SU-DHL-6 (cell line): Measurements from ENCODE around the gene NUDT7.

ENCODE experiments used
- H2AFZ ChIP-seq: fragments of 200-600 bp; sonication (generic); 2 replicates; pipeline ENCODE4 v1.6.1; 2014; ENCODE audit warnings: low read depth, mild to moderate bottlenecking, moderate library complexity, mixed read lengths, antibody characterized with exemption, low read length; ENCODE audit not compliant: severe bottlenecking
- H3F3A ChIP-seq: fragments of 200-600 bp; shearing (Covaris generic); 2 replicates; pipeline ENCODE4 v1.6.0; 2016; ENCODE audit warnings: antibody characterized with exemption, mild to moderate bottlenecking; ENCODE audit not compliant: insufficient read depth
- H3K27ac ChIP-seq: fragments of 200-600 bp; sonication (generic); 2 replicates; pipeline ENCODE4 v1.5.1; 2016; ENCODE audit warnings: low read depth, mild to moderate bottlenecking, low read length, moderate library complexity, mixed read lengths
- H3K27me3 ChIP-seq: fragments of 200-600 bp; sonication (generic), shearing (Covaris generic); 2 replicates; pipeline ENCODE4 v1.6.0; 2014; ENCODE audit warnings: mild to moderate bottlenecking, low read length
- H3K36me3 ChIP-seq: fragments of 200-600 bp; sonication (generic); 2 replicates; pipeline ENCODE4 v1.6.1; 2014; ENCODE audit warnings: mild to moderate bottlenecking, low read length, mixed read lengths
- H3K4me2 ChIP-seq: fragments of 300-600, 200-600 bp; shearing (Covaris generic), sonication (generic); 2 replicates; pipeline ENCODE4 v1.6.0; 2014; ENCODE audit warnings: low read length, low read depth, mild to moderate bottlenecking; ENCODE audit not compliant: poor library complexity, severe bottlenecking
- H3K4me3 ChIP-seq: fragments of 200-600 bp; sonication (generic); 2 replicates; pipeline ENCODE4 v1.5.1; 2014; ENCODE audit warnings: antibody characterized with exemption, low read length, mild to moderate bottlenecking, mixed read lengths; ENCODE audit not compliant: insufficient read depth, poor library complexity, severe bottlenecking
- H3K79me2 ChIP-seq: fragments of 200-600 bp; sonication (generic); 2 replicates; pipeline ENCODE4 v1.6.1; 2014; ENCODE audit warnings: mild to moderate bottlenecking, low read length, moderate library complexity; ENCODE audit not compliant: insufficient read depth
- H3K9ac ChIP-seq: fragments of 200-600 bp; sonication (generic); 2 replicates; pipeline ENCODE4 v1.7.0; 2014; ENCODE audit warnings: mild to moderate bottlenecking, low read length
- H3K9me2 ChIP-seq: fragments of 200-600 bp; sonication (generic); replicated peaks from 2 replicates; pipeline ENCODE4 v1.6.1; 2014; ENCODE audit warnings: low read length; ENCODE audit not compliant: insufficient read depth
- H3K9me3 ChIP-seq: fragments of 200-600 bp; sonication (generic); 2 replicates; pipeline ENCODE4 v1.6.1; 2014; ENCODE audit warnings: low read length, mixed read lengths; ENCODE audit not compliant: insufficient read depth
- H4K20me1 ChIP-seq: fragments of 200-600 bp; sonication (generic); 2 replicates; pipeline ENCODE4 v1.6.1; 2014; ENCODE audit warnings: low read depth, mild to moderate bottlenecking, antibody characterized with exemption, low read length, moderate library complexity, mixed read lengths
- EZH2phosphoT487 ChIP-seq: fragments of 200-600 bp; sonication (generic), shearing (Covaris generic); conservative IDR thresholded peaks from 2 replicates; pipeline ENCODE4 v1.6.1; 2018; ENCODE audit warnings: mild to moderate bottlenecking, antibody characterized with exemption, low read length, moderate library complexity, mixed read lengths
- TF ChIP-seq, protein P1 (sequence below): fragments of 200-600 bp; sonication (generic); IDR thresholded peaks from one replicate; pipeline ENCODE4 v1.5.1; 2017; ENCODE audit warnings: antibody characterized with exemption, mild to moderate bottlenecking, low read length, moderate library complexity; ENCODE audit not compliant: insufficient read depth, poor library complexity, severe bottlenecking

The NUDT7 gene

DNA sequence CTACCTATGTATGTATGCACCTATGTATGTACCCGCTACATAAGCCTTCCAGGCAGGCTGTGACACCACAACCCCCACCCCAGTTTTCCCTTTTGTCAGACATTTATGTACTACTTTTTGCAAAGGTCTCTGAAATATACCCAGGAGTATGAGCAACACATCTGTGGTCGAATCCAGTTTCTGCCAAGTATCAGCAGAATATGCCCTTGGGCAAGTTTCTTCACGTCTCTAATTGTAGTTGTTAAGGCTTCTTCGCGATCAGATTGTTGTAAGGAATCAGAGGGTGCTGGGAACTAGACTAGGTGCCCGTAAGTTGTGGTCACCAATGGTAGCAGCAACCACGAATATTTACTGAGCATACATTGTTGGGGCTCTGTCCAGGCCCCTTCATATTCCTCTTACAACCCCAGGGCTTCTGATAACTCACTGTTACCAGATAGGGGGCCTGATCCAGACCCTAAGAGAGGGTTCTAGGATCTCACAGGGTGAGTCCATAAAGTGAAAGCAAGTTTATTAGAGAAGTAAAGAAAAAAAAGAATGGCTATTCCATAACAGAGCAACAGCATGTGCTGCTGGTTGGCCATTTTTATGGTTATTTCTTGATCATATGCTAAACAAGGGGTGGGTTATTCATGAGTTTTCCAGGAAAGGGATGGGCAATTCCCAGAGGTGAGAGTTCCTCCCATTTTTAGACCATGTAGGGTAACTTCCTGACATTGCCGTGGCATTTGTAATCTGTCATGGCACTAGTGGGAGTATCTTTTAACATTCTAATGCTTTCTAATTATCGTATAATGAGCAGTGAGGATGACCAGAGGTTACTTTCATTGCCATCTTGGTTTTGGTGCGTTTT, 16.6 kb downstream of the NUDT7 start:
- Histone ChIP-seq H2AFZ (no peak overlapping the region), H4K20me1 (no peaks in the 10 kb centered on the region), H3F3A (no peaks in the 10 kb centered on the region), H3K9me3 (no peaks in the 10 kb centered on the region), H3K4me2 (no peak overlapping the region), H3K36me3 (no peaks in the 10 kb centered on the region), H3K27me3 (no peaks in the 10 kb centered on the region), H3K79me2 (no peaks in the 10 kb centered on the region), H3K9me2 (no peaks in the 10 kb centered on the region), H3K4me3 (no peak overlapping the region), H3K9ac (no peak overlapping the region), H3K27ac (no peak overlapping the region)
- TF ChIP-seq, protein P1, sequence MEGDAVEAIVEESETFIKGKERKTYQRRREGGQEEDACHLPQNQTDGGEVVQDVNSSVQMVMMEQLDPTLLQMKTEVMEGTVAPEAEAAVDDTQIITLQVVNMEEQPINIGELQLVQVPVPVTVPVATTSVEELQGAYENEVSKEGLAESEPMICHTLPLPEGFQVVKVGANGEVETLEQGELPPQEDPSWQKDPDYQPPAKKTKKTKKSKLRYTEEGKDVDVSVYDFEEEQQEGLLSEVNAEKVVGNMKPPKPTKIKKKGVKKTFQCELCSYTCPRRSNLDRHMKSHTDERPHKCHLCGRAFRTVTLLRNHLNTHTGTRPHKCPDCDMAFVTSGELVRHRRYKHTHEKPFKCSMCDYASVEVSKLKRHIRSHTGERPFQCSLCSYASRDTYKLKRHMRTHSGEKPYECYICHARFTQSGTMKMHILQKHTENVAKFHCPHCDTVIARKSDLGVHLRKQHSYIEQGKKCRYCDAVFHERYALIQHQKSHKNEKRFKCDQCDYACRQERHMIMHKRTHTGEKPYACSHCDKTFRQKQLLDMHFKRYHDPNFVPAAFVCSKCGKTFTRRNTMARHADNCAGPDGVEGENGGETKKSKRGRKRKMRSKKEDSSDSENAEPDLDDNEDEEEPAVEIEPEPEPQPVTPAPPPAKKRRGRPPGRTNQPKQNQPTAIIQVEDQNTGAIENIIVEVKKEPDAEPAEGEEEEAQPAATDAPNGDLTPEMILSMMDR = no peak
- no peak for TF ChIP-seq EZH2phosphoT487

DNA sequence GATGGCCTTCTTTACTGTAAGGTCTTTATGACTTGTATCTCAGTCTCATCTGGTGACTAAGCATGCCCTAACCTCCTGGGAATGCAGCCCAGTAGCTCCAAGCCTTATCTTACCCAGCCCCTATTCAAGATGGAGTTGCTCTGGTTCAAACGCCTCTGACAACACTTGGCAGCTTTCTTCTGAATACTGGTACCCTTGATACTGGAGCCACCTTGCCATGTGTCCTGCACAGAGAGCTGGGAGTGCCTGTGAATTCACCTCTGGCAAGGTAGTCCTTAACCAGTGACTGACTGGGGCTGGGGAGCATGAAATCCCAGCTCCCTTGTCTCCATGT, 17.2 kb downstream of the NUDT7 start:
- no peaks in the 10 kb centered on the region for H3F3A ChIP-seq
- H3K36me3 ChIP-seq = no peaks in the 10 kb centered on the region
- no peaks in the 10 kb centered on the region for H3K79me2 ChIP-seq
- no peak overlapping the region for H3K4me3 ChIP-seq
- H3K9ac ChIP-seq = no peak overlapping the region
- H2AFZ ChIP-seq = no peak overlapping the region
- H3K4me2 ChIP-seq = no peak overlapping the region
- TF ChIP-seq EZH2phosphoT487 = no peak
- TF ChIP-seq, protein P1 = no peak
- H3K9me2 ChIP-seq = no peaks in the 10 kb centered on the region
- no peaks in the 10 kb centered on the region for H3K27me3 ChIP-seq
- H4K20me1 ChIP-seq = no peaks in the 10 kb centered on the region
- no peaks in the 10 kb centered on the region for H3K9me3 ChIP-seq
- no peak overlapping the region for H3K27ac ChIP-seq

DNA sequence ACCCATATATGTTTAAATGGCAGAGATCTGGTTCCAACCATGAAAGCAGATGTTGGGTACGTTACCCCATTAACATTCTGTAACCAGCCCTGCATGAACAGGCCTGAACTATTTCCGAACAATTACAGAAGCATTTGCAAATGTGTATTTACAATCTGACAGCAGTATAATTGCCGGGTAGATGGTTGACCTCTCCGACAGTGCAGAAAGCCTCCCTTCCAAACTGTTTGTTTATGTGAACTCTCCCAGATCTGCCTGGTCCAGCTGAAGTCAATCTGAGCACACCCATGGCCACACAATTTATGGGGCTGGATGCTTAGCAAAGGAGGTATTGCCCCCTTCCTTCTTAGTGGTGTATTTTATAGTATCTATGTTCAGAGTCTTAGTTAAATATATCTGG, 21.8 kb downstream of the NUDT7 start:
- Histone ChIP-seq H3K4me3 (no peak overlapping the region), H3K27me3 (no peaks in the 10 kb centered on the region), H3F3A (no peaks in the 10 kb centered on the region), H4K20me1 (no peaks in the 10 kb centered on the region), H3K9ac (no peak overlapping the region), H3K4me2 (no peak overlapping the region), H3K9me3 (no peaks in the 10 kb centered on the region), H3K27ac (no peak overlapping the region), H2AFZ (no peak overlapping the region), H3K36me3 (no peaks in the 10 kb centered on the region), H3K79me2 (no peaks in the 10 kb centered on the region), H3K9me2 (no peaks in the 10 kb centered on the region)
- no peak for TF ChIP-seq EZH2phosphoT487
- TF ChIP-seq, protein P1 = no peak
